Endothelial cell (in vitro differentiated cells): ENCODE data around the gene MYO18B. TPM values are rescaled to one million over a fixed set of nuclear protein-coding genes. Genes with fewer than 3 reads are reported as not detected.

Source experiments
- DNase-seq: peaks from one replicate; pipeline ENCODE4 v3.0.0; 2021; ENCODE audit warnings: low spot score
- H3K27ac Mint-ChIP-seq: one replicate; pipeline ENCODE4 v1.8.0; 2021; ENCODE audit warnings: mixed read lengths, inconsistent platforms; ENCODE audit not compliant: unreplicated experiment
- H3K27me3 Mint-ChIP-seq: one replicate; pipeline ENCODE4 v1.8.0; 2021; ENCODE audit warnings: mild to moderate bottlenecking, moderate library complexity, mixed read lengths, inconsistent platforms; ENCODE audit not compliant: unreplicated experiment
- H3K36me3 Mint-ChIP-seq: one replicate; pipeline ENCODE4 v1.8.0; 2021; ENCODE audit warnings: mild to moderate bottlenecking, low read depth, mixed read lengths, inconsistent platforms; ENCODE audit not compliant: unreplicated experiment
- H3K4me1 Mint-ChIP-seq: one replicate; pipeline ENCODE4 v1.8.0; 2021; ENCODE audit warnings: mild to moderate bottlenecking, mixed read lengths, inconsistent platforms; ENCODE audit not compliant: unreplicated experiment
- H3K4me3 Mint-ChIP-seq: one replicate; pipeline ENCODE4 v1.8.0; 2021; ENCODE audit warnings: mild to moderate bottlenecking, mixed read lengths, inconsistent platforms; ENCODE audit not compliant: unreplicated experiment
- H3K9me3 Mint-ChIP-seq: one replicate; pipeline ENCODE4 v1.8.0; 2021; ENCODE audit warnings: mixed read lengths, inconsistent platforms; ENCODE audit not compliant: unreplicated experiment
- total RNA-seq: library from RNA; stranded (reverse); fragmentation: NEBNext Ultra II Directional; extraction: Animal tissue kit (Norgen Biotek cat#: 25700); gene quantifications from one replicate; pipeline ENCODE4 v1.2.1, GENCODE V29; 2021; ENCODE audit not compliant: unreplicated experiment
- TF ChIP-seq, protein P1 (sequence below): fragments of 200-600 bp; sonication (generic); IDR thresholded peaks from one replicate; pipeline ENCODE4 v1.5.0; 2021; ENCODE audit warnings: antibody characterized with exemption; ENCODE audit not compliant: unreplicated experiment

MYO18B gene
- total RNA-seq, 1 donor from 2014 or later: not detected

DNA sequence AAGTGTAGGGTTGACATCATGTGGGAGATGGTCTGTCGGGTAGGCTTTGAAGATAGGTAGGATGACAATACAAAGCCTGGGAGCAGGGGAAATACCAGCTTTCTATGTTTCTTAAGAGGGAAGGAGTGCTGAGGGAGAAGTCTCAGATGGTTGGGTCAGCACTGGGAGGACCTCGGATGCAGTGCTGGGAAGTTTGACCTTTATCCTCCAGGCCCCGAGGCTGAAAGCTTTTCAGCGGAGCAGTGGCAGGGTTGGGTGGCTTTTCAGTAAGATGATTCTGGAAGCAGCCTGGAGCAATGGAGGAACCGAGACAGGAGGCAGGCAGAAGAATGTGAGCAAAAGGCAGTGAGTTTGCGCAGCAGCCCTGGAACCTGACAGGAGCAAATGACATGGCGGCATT lies 43.5 kb upstream of the MYO18B start:
- peak overlapping the region; percentile 38 for H3K4me3 Mint-ChIP-seq
- H3K27ac Mint-ChIP-seq: no peak overlapping the region
- H3K9me3 Mint-ChIP-seq: no peaks in the 10 kb centered on the region

DNA sequence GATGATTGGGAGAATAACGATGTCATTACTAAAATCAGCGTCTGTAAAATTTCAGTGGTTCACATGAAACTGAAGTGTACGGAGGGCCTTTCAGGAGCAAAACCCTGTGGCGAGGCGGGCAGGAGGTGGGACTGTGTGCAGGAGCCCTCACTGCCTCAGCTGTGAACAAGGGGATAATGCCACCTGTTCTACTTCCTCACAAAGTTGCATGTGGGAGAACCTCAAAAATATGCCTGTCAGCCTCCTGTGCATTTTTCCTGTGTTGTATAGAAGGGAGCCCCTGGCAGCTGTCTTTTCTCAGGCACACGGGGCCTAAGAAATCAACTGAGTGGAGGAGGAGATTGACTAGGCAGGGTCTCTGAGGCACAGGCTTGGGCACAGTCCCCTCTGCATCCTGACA lies 43.0 kb upstream of the MYO18B start:
- H3K4me1 Mint-ChIP-seq: peaks cover 4% of the 10 kb centered on the region
- H3K9me3 Mint-ChIP-seq: no peaks in the 10 kb centered on the region
- TF ChIP-seq, protein P1, sequence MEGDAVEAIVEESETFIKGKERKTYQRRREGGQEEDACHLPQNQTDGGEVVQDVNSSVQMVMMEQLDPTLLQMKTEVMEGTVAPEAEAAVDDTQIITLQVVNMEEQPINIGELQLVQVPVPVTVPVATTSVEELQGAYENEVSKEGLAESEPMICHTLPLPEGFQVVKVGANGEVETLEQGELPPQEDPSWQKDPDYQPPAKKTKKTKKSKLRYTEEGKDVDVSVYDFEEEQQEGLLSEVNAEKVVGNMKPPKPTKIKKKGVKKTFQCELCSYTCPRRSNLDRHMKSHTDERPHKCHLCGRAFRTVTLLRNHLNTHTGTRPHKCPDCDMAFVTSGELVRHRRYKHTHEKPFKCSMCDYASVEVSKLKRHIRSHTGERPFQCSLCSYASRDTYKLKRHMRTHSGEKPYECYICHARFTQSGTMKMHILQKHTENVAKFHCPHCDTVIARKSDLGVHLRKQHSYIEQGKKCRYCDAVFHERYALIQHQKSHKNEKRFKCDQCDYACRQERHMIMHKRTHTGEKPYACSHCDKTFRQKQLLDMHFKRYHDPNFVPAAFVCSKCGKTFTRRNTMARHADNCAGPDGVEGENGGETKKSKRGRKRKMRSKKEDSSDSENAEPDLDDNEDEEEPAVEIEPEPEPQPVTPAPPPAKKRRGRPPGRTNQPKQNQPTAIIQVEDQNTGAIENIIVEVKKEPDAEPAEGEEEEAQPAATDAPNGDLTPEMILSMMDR: no peak
- H3K4me3 Mint-ChIP-seq: peak overlapping the region; percentile 38
- no peak overlapping the region for H3K27ac Mint-ChIP-seq
- peaks cover 4% of the 10 kb centered on the region for H3K27me3 Mint-ChIP-seq
- DNase-seq: no peak
- peaks cover 3% of the 10 kb centered on the region for H3K36me3 Mint-ChIP-seq

More for the DNA sequence above, 43.5 kb upstream of the MYO18B start:
- peaks cover 4% of the 10 kb centered on the region for H3K4me1 Mint-ChIP-seq
- no peak for DNase-seq
- H3K36me3 Mint-ChIP-seq: peaks cover 3% of the 10 kb centered on the region
- H3K27me3 Mint-ChIP-seq: peaks cover 3% of the 10 kb centered on the region
- TF ChIP-seq, protein P1: no peak

DNA sequence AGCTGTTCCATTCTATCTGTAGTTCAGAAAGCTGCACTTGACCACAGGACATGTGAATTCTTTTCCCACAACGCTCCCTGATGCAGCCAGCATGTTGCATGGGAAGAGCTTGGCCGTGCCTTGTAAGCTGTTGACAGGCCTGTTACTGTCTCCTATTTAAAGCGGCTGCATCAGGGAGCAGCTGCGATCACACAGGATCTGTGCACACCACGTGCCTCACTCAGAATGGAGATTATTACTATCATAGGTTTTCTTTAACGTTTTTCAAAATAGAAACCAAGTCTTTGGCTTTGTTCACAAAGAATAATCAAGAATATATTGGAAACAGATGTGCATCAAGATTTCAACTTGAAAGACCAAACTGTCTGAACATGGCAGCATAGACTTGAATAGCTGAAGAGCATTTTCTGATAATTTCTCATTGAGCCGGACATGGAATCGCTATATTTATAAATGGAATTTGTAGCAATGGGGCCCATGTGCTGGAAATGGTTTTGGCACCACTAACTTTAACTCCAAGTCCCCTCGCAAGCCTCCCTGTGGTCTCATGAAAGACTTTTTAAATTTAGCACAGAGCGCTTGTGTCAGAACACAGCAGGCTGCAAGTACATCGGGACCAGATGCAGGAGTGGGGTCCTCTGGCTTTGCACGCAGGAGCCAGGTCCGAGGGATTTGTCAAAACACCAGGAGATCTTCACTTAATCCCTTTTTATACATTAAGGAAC lies 40.8 kb upstream of the MYO18B start:
- TF ChIP-seq, protein P1: no peak
- Mint-ChIP-seq H3K9me3 (no peaks in the 10 kb centered on the region), H3K4me3 (no peak overlapping the region), H3K27me3 (peaks cover 6% of the 10 kb centered on the region), H3K36me3 (peaks cover 3% of the 10 kb centered on the region), H3K27ac (no peak overlapping the region), H3K4me1 (peaks cover 4% of the 10 kb centered on the region)
- no peak for DNase-seq

DNA sequence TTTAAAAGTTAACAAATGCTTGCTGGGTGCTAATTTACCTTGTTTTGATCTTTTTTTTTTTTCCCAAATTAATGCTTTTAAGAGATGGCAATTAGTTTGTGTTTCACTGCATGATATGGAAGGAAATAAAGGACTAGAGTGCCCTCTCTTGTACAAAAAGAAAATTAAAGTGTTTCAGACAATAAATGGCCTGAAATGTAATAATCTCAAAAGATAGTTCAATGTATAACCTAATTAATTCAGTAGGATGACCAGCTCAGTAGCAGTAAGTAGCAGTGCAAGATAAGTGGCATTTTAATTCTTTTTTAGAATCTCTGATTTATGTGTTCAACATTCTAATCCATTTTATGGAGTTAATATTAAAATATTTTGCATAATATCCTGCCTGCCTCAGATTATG lies 39.9 kb upstream of the MYO18B start:
- H3K36me3 Mint-ChIP-seq: peaks cover 5% of the 10 kb centered on the region
- peaks cover 4% of the 10 kb centered on the region for H3K4me1 Mint-ChIP-seq
- no peaks in the 10 kb centered on the region for H3K9me3 Mint-ChIP-seq
- no peak overlapping the region for H3K4me3 Mint-ChIP-seq
- peaks cover 6% of the 10 kb centered on the region for H3K27me3 Mint-ChIP-seq
- DNase-seq: no peak
- H3K27ac Mint-ChIP-seq: no peak overlapping the region
- TF ChIP-seq, protein P1: no peak

DNA sequence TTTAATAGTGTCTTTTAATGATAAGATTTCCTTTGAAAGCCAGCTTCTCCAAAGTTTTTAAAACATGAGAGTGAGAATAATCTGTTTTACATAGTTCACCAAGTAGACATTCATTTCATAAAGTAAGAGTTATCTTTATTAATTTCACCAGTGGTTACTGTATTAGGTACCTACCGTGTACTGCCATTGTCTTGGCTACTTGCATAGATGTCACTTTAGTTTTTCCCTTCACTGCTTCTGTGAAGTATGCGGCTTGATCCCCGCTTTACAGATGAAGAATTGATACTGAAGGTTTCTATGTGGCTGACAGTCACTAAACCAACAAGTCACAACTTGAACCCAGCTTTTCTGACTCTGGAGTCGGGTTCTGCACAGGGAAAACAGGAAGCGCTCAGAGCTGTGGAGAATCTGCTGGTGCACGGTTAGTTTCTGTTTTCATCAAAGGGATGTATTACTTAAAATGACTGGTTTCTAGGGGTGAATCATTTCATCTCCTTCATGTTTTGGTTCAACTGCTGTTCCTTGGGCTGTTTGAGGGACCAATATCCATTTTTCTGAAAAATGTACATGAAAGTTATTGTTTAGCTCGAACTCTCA lies 39.3 kb upstream of the MYO18B start:
- Mint-ChIP-seq H3K9me3 (no peaks in the 10 kb centered on the region), H3K36me3 (peaks cover 5% of the 10 kb centered on the region), H3K27me3 (peaks cover 6% of the 10 kb centered on the region), H3K27ac (no peak overlapping the region), H3K4me1 (peaks cover 4% of the 10 kb centered on the region), H3K4me3 (no peak overlapping the region)
- TF ChIP-seq, protein P1: no peak
- no peak for DNase-seq
